HCT116 (cell line): ENCODE results near the gene MAPRE2. TPM values are rescaled to one million over a fixed set of nuclear protein-coding genes. Genes with fewer than 3 reads are reported as not detected.

Experiments
- ATAC-seq: fragments of 200-7000 bp; cut with Tn5 transposase; 2 replicates; pipeline ENCODE4 v1.9.1; 2020; ENCODE audit warnings: mild to moderate bottlenecking, moderate library complexity
- BruUV-seq: library from RNA; stranded (reverse); fragments of 400-500 nt; replicated peaks from 2 replicates; lab custom pipeline; 2021; lab: Mats Ljungman, UMichigan
- CTCF ChIA-PET: fragments of 300-600 bp; sonication (Branson Sonifier 250); formaldehyde crosslinking; loops from one replicate; lab custom pipeline; 2021; ENCODE audit warnings: antibody characterized with exemption; lab: Charles Lee
- POLR2A ChIA-PET: fragments of 300-600, 350-600 bp; sonication (Branson Sonifier 250); formaldehyde crosslinking; loops from one replicate; lab custom pipeline; 2021; ENCODE audit warnings: antibody characterized with exemption; lab: Charles Lee
- RAD21 ChIA-PET, 2 experiments: fragments of 300-600 bp; sonication (Branson Sonifier 250); formaldehyde crosslinking; loops; one replicate each; lab custom pipeline; 2023; ENCODE audit warnings: low total read pairs in 2 of 2; ENCODE audit not compliant: uncharacterized antibody in 2 of 2, unreplicated experiment in 2 of 2, low non-redundant PET in 1 of 2; lab: Charles Lee
- DNase-seq: peaks from one replicate; pipeline ENCODE4 v3.0.0-alpha.2; 2010; ENCODE audit warnings: low read depth, low spot score
- H2AFZ ChIP-seq: fragments of 200-600 bp; shearing (Covaris generic), sonication (generic); 2 replicates; pipeline ENCODE4 v1.6.1; 2017; ENCODE audit warnings: low read depth, mixed run types, mixed read lengths, antibody characterized with exemption, low read length; ENCODE audit not compliant: poor library complexity, severe bottlenecking
- H3K27ac ChIP-seq: 2 replicates; pipeline ENCODE4 v1.5.1; 2012; ENCODE audit warnings: low read depth, low read length
- H3K27me3 ChIP-seq: fragments of 200-600 bp; sonication (generic); 2 replicates; pipeline ENCODE4 v1.6.1; 2016; ENCODE audit warnings: mixed run types, low read length, mixed read lengths; ENCODE audit not compliant: insufficient read depth
- H3K36me3 ChIP-seq, 2 experiments: fragments of 200-500 bp in 1 of 2; fragments of 200-600 bp in 1 of 2; sonication (Bioruptor generic) in 1 of 2; sonication (generic) in 1 of 2; 2 replicates each; pipeline versions ENCODE4 v1.5.1 to v1.6.1; 2014 to 2016; ENCODE audit warnings: low read length in 2 of 2, inconsistent platforms in 1 of 2, mixed read lengths in 1 of 2, mixed run types in 1 of 2; ENCODE audit not compliant: insufficient read depth in 2 of 2, control insufficient read depth in 1 of 2
- H3K4me1 ChIP-seq, 2 experiments: fragments of 200-600 bp in 1 of 2; sonication (generic) in 1 of 2; 2 replicates each; pipeline versions ENCODE4 v1.5.1 to v1.6.1; 2012 to 2017; ENCODE audit warnings: low read length in 2 of 2, inconsistent platforms in 1 of 2, mild to moderate bottlenecking in 1 of 2, mixed read lengths in 1 of 2, mixed run types in 1 of 2, moderate library complexity in 1 of 2; ENCODE audit not compliant: insufficient read depth in 2 of 2, control insufficient read depth in 1 of 2
- H3K4me2 ChIP-seq: fragments of 200-600 bp; sonication (generic); 2 replicates; pipeline ENCODE4 v1.6.1; 2017; ENCODE audit warnings: mixed run types, low read length, mixed read lengths
- H3K4me3 ChIP-seq, 2 experiments: fragments of 200-600 bp in 1 of 2; sonication (generic) in 1 of 2; replicated peaks in 1 of 2; 2 replicates each; pipeline ENCODE4 v1.5.1; 2011 to 2016; ENCODE audit warnings: low read length in 2 of 2, control low read depth in 1 of 2, low read depth in 1 of 2, mild to moderate bottlenecking in 1 of 2, mixed read lengths in 1 of 2, mixed run types in 1 of 2
- H3K79me2 ChIP-seq: fragments of 200-600 bp; sonication (generic); 2 replicates; pipeline ENCODE4 v1.6.1; 2017; ENCODE audit warnings: mild to moderate bottlenecking, mixed run types, low read length, moderate library complexity, mixed read lengths; ENCODE audit not compliant: insufficient read depth
- H3K9ac ChIP-seq: fragments of 200-600 bp; sonication (generic); 2 replicates; pipeline ENCODE4 v1.6.1; 2016; ENCODE audit warnings: low read length, mixed read lengths
- H3K9me2 ChIP-seq: fragments of 200-600 bp; sonication (generic), shearing (Covaris generic); 2 replicates; pipeline ENCODE4 v1.6.1; 2017; ENCODE audit warnings: mixed run types, mild to moderate bottlenecking, moderate library complexity; ENCODE audit not compliant: insufficient read depth
- H3K9me3 ChIP-seq, 2 experiments: fragments of 200-500 bp in 1 of 2; fragments of 200-600 bp in 1 of 2; sonication (Bioruptor generic) in 1 of 2; sonication (generic) in 1 of 2; 2 replicates each; pipeline ENCODE4 v1.6.1; 2014 to 2017; ENCODE audit warnings: low read length in 2 of 2, mixed read lengths in 2 of 2, inconsistent platforms in 1 of 2, low read depth in 1 of 2, mild to moderate bottlenecking in 1 of 2, mixed run types in 1 of 2, moderate library complexity in 1 of 2; ENCODE audit not compliant: control insufficient read depth in 1 of 2, insufficient read depth in 1 of 2
- H4K20me1 ChIP-seq: fragments of 200-600 bp; sonication (generic), shearing (Covaris generic); 2 replicates; pipeline ENCODE4 v1.6.1; 2017; ENCODE audit warnings: mixed run types, mild to moderate bottlenecking, moderate library complexity; ENCODE audit not compliant: insufficient read depth
- ELF1 ChIP-seq: IDR thresholded peaks from 2 replicates; pipeline ENCODE4 v1.6.1; 2012; ENCODE audit warnings: low read depth, borderline replicate concordance
- FOSL1 ChIP-seq: IDR thresholded peaks from 2 replicates; pipeline ENCODE4 v1.6.1; 2012; ENCODE audit warnings: low read depth
- MAX ChIP-seq: IDR thresholded peaks from 2 replicates; pipeline ENCODE4 v1.6.1; 2012
- YY1 ChIP-seq: IDR thresholded peaks from 2 replicates; pipeline ENCODE4 v1.6.1; 2011; ENCODE audit warnings: low read length, low read depth, moderate library complexity, mild to moderate bottlenecking; ENCODE audit not compliant: insufficient replicate concordance; ENCODE audit errors: extremely low read depth
- ZBTB33 ChIP-seq: IDR thresholded peaks from 2 replicates; pipeline ENCODE4 v1.6.1; 2011; ENCODE audit warnings: mild to moderate bottlenecking, low read length, moderate library complexity; ENCODE audit not compliant: insufficient replicate concordance; ENCODE audit errors: extremely low read depth
- ZNF274 ChIP-seq: fragments of 200-500 bp; sonication (Bioruptor generic); IDR thresholded peaks from 2 replicates; pipeline ENCODE4 v1.6.1; 2014; ENCODE audit warnings: mild to moderate bottlenecking, low read depth, low read length, inconsistent platforms
- intact Hi-C: fragments of 100-400 bp; cut with micrococcal nuclease; formaldehyde crosslinking; loops from 2 replicates; pipeline ENCODE4 v1.10.0; 2022
- total RNA-seq: library from RNA; stranded (reverse); gene quantifications from one replicate; pipeline ENCODE4 v1.2.1, GENCODE V29; 2021; ENCODE audit not compliant: unreplicated experiment

Gene MAPRE2
- total RNA-seq, 1 experiment from 2014 or later = 17.2 TPM

GRCh38 chr18:35045121-35045520 is 3.9 kb downstream of the MAPRE2 start (continued):
- TF ChIP-seq MAX (no peak), FOSL1 (no peak), YY1 (no peak)

GRCh38 chr18:35045806-35046205 is 4.6 kb downstream of the MAPRE2 start:
- no peaks in the 10 kb centered on the region for H4K20me1 ChIP-seq
- H3K4me2 ChIP-seq = no peak overlapping the region
- no peaks in the 10 kb centered on the region for H3K9me3 ChIP-seq
- BruUV-seq = no TSS peak
- no peak overlapping the region for H3K9ac ChIP-seq
- no peaks in the 10 kb centered on the region for H3K27me3 ChIP-seq
- H3K4me3 ChIP-seq = no peak overlapping the region
- DNase-seq = no peak
- H3K9me2 ChIP-seq = no peaks in the 10 kb centered on the region
- H3K27ac ChIP-seq = no peak overlapping the region
- intact Hi-C loops = no loop called here
- H3K79me2 ChIP-seq = peaks cover 14% of the 10 kb centered on the region; the same call in 1 of the 2 replicates
- peaks cover 8 to 15% of the 10 kb centered on the region in 2 experiments for H3K4me1 ChIP-seq
- ChIA-PET POLR2A (no interaction called here), RAD21 (no interaction called here), CTCF (no interaction called here)
- no peaks in the 10 kb centered on the region for H3K36me3 ChIP-seq
- H2AFZ ChIP-seq = no peak overlapping the region
- ATAC-seq = no peak
- TF ChIP-seq ZNF274 (no peak), ELF1 (no peak), ZBTB33 (no peak)
- TF ChIP-seq, all 23 proteins: peak for 0
